IgD-negative memory B cell (primary cell): ENCODE results near the gene PLA2G12A. TPM values are rescaled to one million over a fixed set of nuclear protein-coding genes. Genes with fewer than 3 reads are reported as not detected.

Source experiments
- H3K27ac Mint-ChIP-seq, 3 donors: one replicate each; pipeline ENCODE4 v1.8.0; 2020 to 2022; ENCODE audit warnings: mild to moderate bottlenecking in 3 of 3, mixed read lengths in 3 of 3, moderate library complexity in 1 of 3
- H3K27me3 Mint-ChIP-seq: one replicate; pipeline ENCODE4 v1.8.0; 2021; ENCODE audit warnings: mixed read lengths
- H3K36me3 Mint-ChIP-seq: one replicate; pipeline ENCODE4 v1.8.0; 2020; ENCODE audit warnings: mild to moderate bottlenecking, mixed read lengths
- H3K4me1 Mint-ChIP-seq, 3 donors: one replicate each; pipeline ENCODE4 v1.8.0; 2020 to 2022; ENCODE audit warnings: mixed read lengths in 3 of 3, mild to moderate bottlenecking in 1 of 3
- H3K4me3 Mint-ChIP-seq, 4 donors: one replicate each; pipeline ENCODE4 v1.8.0; 2020 to 2022; ENCODE audit warnings: mild to moderate bottlenecking in 4 of 4, mixed read lengths in 4 of 4, moderate library complexity in 3 of 4
- H3K9me3 Mint-ChIP-seq, 3 donors: one replicate each; pipeline ENCODE4 v1.8.0; 2020 to 2021; ENCODE audit warnings: mixed read lengths in 3 of 3, mild to moderate bottlenecking in 1 of 3
- polyA plus RNA-seq: library from polyadenylated mRNA; unstranded; fragments of 300-500 nt; fragmentation: Illumina TruSeq; gene quantifications from one replicate; pipeline ENCODE4 v1.2.3, GENCODE V29; 2021

The PLA2G12A gene
- polyA plus RNA-seq, 1 donor from 2014 or later, result 32.8 TPM

GRCh38 chr4:109675843-109676242 lies 54.0 kb downstream of the PLA2G12A start:
- peak overlapping the region in 1 of 3 donors; percentile 60 for H3K27ac Mint-ChIP-seq
- H3K27me3 Mint-ChIP-seq, result no peaks in the 10 kb centered on the region
- H3K36me3 Mint-ChIP-seq, result peaks cover 10% of the 10 kb centered on the region
- H3K4me1 Mint-ChIP-seq, result peaks cover 0 to 7% (median 3%) of the 10 kb centered on the region in 3 donors
- no peaks in the 10 kb centered on the region for H3K9me3 Mint-ChIP-seq
- no peak overlapping the region for H3K4me3 Mint-ChIP-seq

- Mint-ChIP-seq H3K27ac (no peak overlapping the region), H3K36me3 (peaks cover 10% of the 10 kb centered on the region), H3K4me1 (peaks cover 0 to 7% (median 3%) of the 10 kb centered on the region in 3 donors)
Observed at GRCh38 chr4:109675181-109675580, 54.7 kb downstream of the PLA2G12A start.

GRCh38 chr4:109673303-109673702 lies 56.6 kb downstream of the PLA2G12A start:
- Mint-ChIP-seq H3K36me3 (peaks cover 10% of the 10 kb centered on the region), H3K4me3 (no peak overlapping the region), H3K27ac (peak overlapping the region in 1 of 3 donors; percentile 80), H3K27me3 (no peaks in the 10 kb centered on the region), H3K4me1 (peaks cover 5 to 10% (median 8%) of the 10 kb centered on the region in 3 donors), H3K9me3 (no peaks in the 10 kb centered on the region)

More at GRCh38 chr4:109675181-109675580, 54.7 kb downstream of the PLA2G12A start:
- Mint-ChIP-seq H3K9me3 (no peaks in the 10 kb centered on the region), H3K4me3 (no peak overlapping the region), H3K27me3 (no peaks in the 10 kb centered on the region)

- H3K27ac Mint-ChIP-seq, result no peak overlapping the region
- peaks cover 12% of the 10 kb centered on the region for H3K36me3 Mint-ChIP-seq
- H3K4me1 Mint-ChIP-seq, result peaks cover 5 to 14% (median 9%) of the 10 kb centered on the region in 3 donors
Observed at GRCh38 chr4:109672169-109672930, 57.5 kb downstream of the PLA2G12A start.

GRCh38 chr4:109671350-109671749 lies 58.5 kb downstream of the PLA2G12A start:
- Mint-ChIP-seq H3K4me1 (peaks cover 6 to 14% (median 7%) of the 10 kb centered on the region in 3 donors), H3K36me3 (peaks cover 9% of the 10 kb centered on the region), H3K27me3 (no peaks in the 10 kb centered on the region), H3K4me3 (peak overlapping the region in 1 of 4 donors; percentile 18), H3K27ac (no peak overlapping the region), H3K9me3 (no peaks in the 10 kb centered on the region)

More at GRCh38 chr4:109672169-109672930, 57.5 kb downstream of the PLA2G12A start:
- Mint-ChIP-seq H3K27me3 (no peaks in the 10 kb centered on the region), H3K4me3 (no peak overlapping the region), H3K9me3 (no peaks in the 10 kb centered on the region)

- no peak overlapping the region for H3K4me3 Mint-ChIP-seq
- no peaks in the 10 kb centered on the region for H3K27me3 Mint-ChIP-seq
- no peaks in the 10 kb centered on the region for H3K9me3 Mint-ChIP-seq
- peaks cover 2 to 14% (median 4%) of the 10 kb centered on the region in 3 donors for H3K4me1 Mint-ChIP-seq
- peaks cover 3% of the 10 kb centered on the region for H3K36me3 Mint-ChIP-seq
- H3K27ac Mint-ChIP-seq, result peak overlapping the region in 1 of 3 donors; percentile 80
Observed at GRCh38 chr4:109665783-109666485, 63.9 kb downstream of the PLA2G12A start.

GRCh38 chr4:109662771-109663170 lies 67.1 kb downstream of the PLA2G12A start:
- Mint-ChIP-seq H3K27me3 (no peaks in the 10 kb centered on the region), H3K4me1 (peaks cover 0 to 2% (median 0%) of the 10 kb centered on the region in 3 donors), H3K9me3 (no peaks in the 10 kb centered on the region), H3K27ac (no peak overlapping the region), H3K4me3 (no peak overlapping the region), H3K36me3 (no peaks in the 10 kb centered on the region)

GRCh38 chr4:109662116-109662515 lies 67.8 kb downstream of the PLA2G12A start:
- H3K36me3 Mint-ChIP-seq, result no peaks in the 10 kb centered on the region
- no peak overlapping the region for H3K27ac Mint-ChIP-seq
- no peaks in the 10 kb centered on the region for H3K27me3 Mint-ChIP-seq
- no peak overlapping the region for H3K4me3 Mint-ChIP-seq
- peaks cover 0 to 2% (median 2%) of the 10 kb centered on the region in 3 donors for H3K4me1 Mint-ChIP-seq
- H3K9me3 Mint-ChIP-seq, result no peaks in the 10 kb centered on the region

Other genes with a start within 250 kb of the PLA2G12A start
- 151 TPM for gene MCUB, start 169.8 kb downstream of the PLA2G12A start, polyA plus RNA-seq
- gene CASP6, start 26.6 kb downstream of the PLA2G12A start, polyA plus RNA-seq, result 21.8 TPM
- gene CFI, start 71.9 kb upstream of the PLA2G12A start, polyA plus RNA-seq, result not detected
- 19.2 TPM for gene GAR1, start 85.7 kb upstream of the PLA2G12A start, polyA plus RNA-seq
- not detected for gene RRH, start 97.9 kb upstream of the PLA2G12A start, polyA plus RNA-seq
- gene LRIT3, start 118.0 kb upstream of the PLA2G12A start, polyA plus RNA-seq, result not detected
- 0.51 TPM for gene EGF, start 182.8 kb upstream of the PLA2G12A start, polyA plus RNA-seq